Stimulated activated naive CD8-positive, alpha-beta T cell treated with anti-CD3 and anti-CD28 coated beads, Interleukin-15, amount 100 ng/mL, for 72 hours (primary cell): ENCODE data around the gene ENPP6.
"Not testable (repeated sequence)": the region's sequence is repeated elsewhere in the genome, so short reads cannot be mapped to it uniquely, and the experiment has no call there.

Experiments
- ATAC-seq: fragments of 150-1000 bp; cut with Tn5 transposase; 2 replicates; pipeline ENCODE4 v1.10.0; 2021; ENCODE audit warnings: mild to moderate bottlenecking, moderate library complexity
- DNase-seq, 2 donors: peaks; one replicate each; pipeline ENCODE4 v3.0.0; 2021 to 2022
- H3K27ac Mint-ChIP-seq, 2 donors: one replicate each; pipeline ENCODE4 v1.8.0; 2022; ENCODE audit warnings: mild to moderate bottlenecking in 2 of 2, mixed read lengths in 2 of 2, moderate library complexity in 2 of 2
- H3K27me3 Mint-ChIP-seq: one replicate; pipeline ENCODE4 v1.8.0; 2022; ENCODE audit warnings: mixed read lengths
- H3K4me1 Mint-ChIP-seq: one replicate; pipeline ENCODE4 v1.8.0; 2022; ENCODE audit warnings: mild to moderate bottlenecking, mixed read lengths
- H3K4me3 Mint-ChIP-seq, 2 donors: one replicate each; pipeline ENCODE4 v1.8.0; 2022; ENCODE audit warnings: mild to moderate bottlenecking in 2 of 2, mixed read lengths in 2 of 2, moderate library complexity in 1 of 2
- H3K9me3 Mint-ChIP-seq, 2 donors: one replicate each; pipeline ENCODE4 v1.8.0; 2022; ENCODE audit warnings: mixed read lengths in 2 of 2

Gene ENPP6

GRCh38 chr4:184153781-184154180 lies 63.9 kb downstream of the ENPP6 start:
- DNase-seq (no peak), ATAC-seq (no peak)
- Mint-ChIP-seq H3K4me1 (no peaks in the 10 kb centered on the region), H3K27me3 (peaks cover 19% of the 10 kb centered on the region), H3K9me3 (no peaks in the 10 kb centered on the region), H3K27ac (no peak overlapping the region), H3K4me3 (no peak overlapping the region)

- ATAC-seq (peak; percentile 35), DNase-seq (no peak)
- Mint-ChIP-seq H3K9me3 (no peaks in the 10 kb centered on the region), H3K4me3 (no peak overlapping the region), H3K27me3 (peaks cover 14% of the 10 kb centered on the region), H3K4me1 (no peaks in the 10 kb centered on the region), H3K27ac (no peak overlapping the region)
These were observed 65.6 kb downstream of the ENPP6 start for GRCh38 chr4:184151988-184152485.

GRCh38 chr4:184150102-184150839 lies 67.4 kb downstream of the ENPP6 start:
- ATAC-seq, result no peak
- Mint-ChIP-seq H3K9me3 (no peaks in the 10 kb centered on the region), H3K27ac (peak overlapping the region in 1 of 2 donors; percentile 55), H3K4me3 (no peak overlapping the region), H3K27me3 (peaks cover 13% of the 10 kb centered on the region), H3K4me1 (no peaks in the 10 kb centered on the region)
- DNase-seq, result no peak

- Mint-ChIP-seq H3K4me3 (no peak overlapping the region), H3K4me1 (no peaks in the 10 kb centered on the region), H3K9me3 (no peaks in the 10 kb centered on the region), H3K27ac (no peak overlapping the region), H3K27me3 (peaks cover 10% of the 10 kb centered on the region)
- ATAC-seq (no peak), DNase-seq (no peak)
These were observed 68.7 kb downstream of the ENPP6 start for GRCh38 chr4:184148738-184149637.

- DNase-seq (no peak), ATAC-seq (no peak)
- Mint-ChIP-seq H3K9me3 (no peaks in the 10 kb centered on the region), H3K4me3 (no peak overlapping the region), H3K27me3 (peaks cover 10% of the 10 kb centered on the region), H3K27ac (peak overlapping the region; percentile 58 to 83), H3K4me1 (no peaks in the 10 kb centered on the region)
These were observed 69.6 kb downstream of the ENPP6 start for GRCh38 chr4:184147858-184148737.

- DNase-seq, result no peak
- no peaks in the 10 kb centered on the region for H3K4me1 Mint-ChIP-seq
- H3K4me3 Mint-ChIP-seq, result no peak overlapping the region
- H3K27me3 Mint-ChIP-seq, result peaks cover 10% of the 10 kb centered on the region
- H3K9me3 Mint-ChIP-seq, result no peaks in the 10 kb centered on the region
- no peak for ATAC-seq
- H3K27ac Mint-ChIP-seq, result peak overlapping the region in 1 of 2 donors; percentile 40
These were observed 70.7 kb downstream of the ENPP6 start for GRCh38 chr4:184146951-184147350.

- H3K4me1 Mint-ChIP-seq, result no peaks in the 10 kb centered on the region
- ATAC-seq (no peak), DNase-seq (no peak)
- H3K4me3 Mint-ChIP-seq, result no peak overlapping the region
- H3K27ac Mint-ChIP-seq, result no peak overlapping the region
- peaks cover 10% of the 10 kb centered on the region for H3K27me3 Mint-ChIP-seq
- no peaks in the 10 kb centered on the region for H3K9me3 Mint-ChIP-seq
These were observed 72.1 kb downstream of the ENPP6 start for GRCh38 chr4:184145596-184145995.

GRCh38 chr4:184143770-184144564 lies 73.7 kb downstream of the ENPP6 start:
- Mint-ChIP-seq H3K27me3 (peaks cover 10% of the 10 kb centered on the region), H3K27ac (no peak overlapping the region), H3K4me1 (no peaks in the 10 kb centered on the region), H3K4me3 (no peak overlapping the region), H3K9me3 (peaks cover 0 to 5% of the 10 kb centered on the region in 2 donors)
- DNase-seq, result no peak
- peak; percentile 38 for ATAC-seq

GRCh38 chr4:184142121-184143000 lies 75.3 kb downstream of the ENPP6 start:
- H3K27ac Mint-ChIP-seq, result no peak overlapping the region
- H3K4me1 Mint-ChIP-seq, result no peaks in the 10 kb centered on the region
- peaks cover 0 to 12% of the 10 kb centered on the region in 2 donors for H3K9me3 Mint-ChIP-seq
- peaks cover 9% of the 10 kb centered on the region for H3K27me3 Mint-ChIP-seq
- ATAC-seq (no peak), DNase-seq (no peak)
- H3K4me3 Mint-ChIP-seq, result no peak overlapping the region

GRCh38 chr4:184140901-184141300 lies 76.8 kb downstream of the ENPP6 start:
- not testable (repeated sequence) for ATAC-seq, H3K4me3 Mint-ChIP-seq, H3K27ac Mint-ChIP-seq, H3K27me3 Mint-ChIP-seq, H3K4me1 Mint-ChIP-seq, DNase-seq
- peaks cover 12 to 24% of the 10 kb centered on the region in 2 donors for H3K9me3 Mint-ChIP-seq

- Mint-ChIP-seq H3K27ac (no peak overlapping the region), H3K9me3 (peaks cover 14 to 25% of the 10 kb centered on the region in 2 donors), H3K27me3 (peaks cover 19% of the 10 kb centered on the region), H3K4me1 (no peaks in the 10 kb centered on the region), H3K4me3 (no peak overlapping the region)
- DNase-seq (no peak), ATAC-seq (no peak)
These were observed 81.1 kb downstream of the ENPP6 start for GRCh38 chr4:184136525-184136924.

GRCh38 chr4:184126800-184127199 lies 90.9 kb downstream of the ENPP6 start:
- Mint-ChIP-seq H3K9me3 (no peaks in the 10 kb centered on the region), H3K4me1 (no peaks in the 10 kb centered on the region), H3K27me3 (peaks cover 37% of the 10 kb centered on the region)

GRCh38 chr4:184122631-184123408 lies 94.9 kb downstream of the ENPP6 start:
- Mint-ChIP-seq H3K4me3 (no peak overlapping the region), H3K9me3 (no peaks in the 10 kb centered on the region), H3K27ac (no peak overlapping the region), H3K27me3 (peaks cover 26% of the 10 kb centered on the region), H3K4me1 (no peaks in the 10 kb centered on the region)
- DNase-seq (no peak), ATAC-seq (no peak)

More at GRCh38 chr4:184126800-184127199, 90.9 kb downstream of the ENPP6 start:
- Mint-ChIP-seq H3K4me3 (no peak overlapping the region), H3K27ac (no peak overlapping the region)
- DNase-seq (no peak), ATAC-seq (no peak)
